GM12878 (cell line): Measurements from ENCODE around the gene CLSTN2. TPM values are rescaled to one million over a fixed set of nuclear protein-coding genes. Genes with fewer than 3 reads are reported as not detected.

Experiments
- ATAC-seq: fragments of 200-7000 bp; cut with Tn5 transposase; 3 replicates; pipeline ENCODE4 v1.9.1; 2020; ENCODE audit warnings: mild to moderate bottlenecking, moderate library complexity
- BruUV-seq: library from RNA; stranded (reverse); fragments of 400-500 nt; replicated peaks from 2 replicates; lab custom pipeline; 2021; lab: Mats Ljungman, UMichigan
- CTCF ChIA-PET: fragments of 300-600 bp; sonication (Branson Sonifier 250); formaldehyde crosslinking; extraction: SDS; loops from one replicate; lab custom pipeline; 2021; ENCODE audit warnings: inconsistent platforms; lab: Yijun Ruan, JAX
- POLR2A ChIA-PET: fragments of 350-600 bp; formaldehyde crosslinking; extraction: SDS; loops from one replicate; lab custom pipeline; 2021; ENCODE audit warnings: inconsistent platforms; lab: Charles Lee
- RAD21 ChIA-PET: fragments of 300-600 bp; sonication (Branson Sonifier 250); formaldehyde crosslinking; loops from one replicate; lab custom pipeline; 2023; ENCODE audit warnings: antibody characterized with exemption; ENCODE audit not compliant: unreplicated experiment; lab: Charles Lee
- SMC1A ChIA-PET: fragments of 300-600 bp; sonication (Branson Sonifier 250); formaldehyde crosslinking; loops from one replicate; lab custom pipeline; 2023; ENCODE audit not compliant: unreplicated experiment, uncharacterized antibody; lab: Charles Lee
- DNase-seq: peaks from one replicate; pipeline ENCODE4 v3.0.0-alpha.2; 2011; ENCODE audit warnings: low read depth, low spot score
- FAIRE-seq: peaks from 3 replicates; lab custom pipeline; 2011; peaks lifted over from hg19 to GRCh38; lab: Jason Lieb, UNC
- H2AFZ ChIP-seq: 2 replicates; pipeline ENCODE4 v1.6.0; 2011; ENCODE audit warnings: low read depth, low read length, control low read depth; ENCODE audit not compliant: control insufficient read depth
- H3K27ac ChIP-seq: 2 replicates; pipeline ENCODE4 v1.5.1; 2011; ENCODE audit warnings: control low read depth; ENCODE audit not compliant: control insufficient read depth, insufficient read depth
- H3K27me3 ChIP-seq, 2 experiments: replicated peaks in 1 of 2; 2 replicates each; pipeline versions ENCODE4 v1.6.0 to v1.6.1; 2011; ENCODE audit warnings: low read length in 1 of 2; ENCODE audit not compliant: control insufficient read depth in 2 of 2, insufficient read depth in 2 of 2
- H3K36me3 ChIP-seq, 2 experiments: 2 replicates each; pipeline ENCODE4 v1.5.1; 2011; ENCODE audit warnings: low read length in 1 of 2; ENCODE audit not compliant: control insufficient read depth in 2 of 2, insufficient read depth in 2 of 2
- H3K4me1 ChIP-seq: 2 replicates; pipeline ENCODE4 v1.6.1; 2011; ENCODE audit warnings: mild to moderate bottlenecking, low read length, moderate library complexity, mixed read lengths; ENCODE audit not compliant: control insufficient read depth, insufficient read depth
- H3K4me2 ChIP-seq: 2 replicates; pipeline ENCODE4 v1.6.0; 2011; ENCODE audit warnings: control low read depth; ENCODE audit not compliant: control insufficient read depth, insufficient read depth
- H3K4me3 ChIP-seq: fragments of 200-600 bp; sonication (generic); 2 replicates; pipeline ENCODE4 v1.5.1; 2016
- H3K79me2 ChIP-seq: 2 replicates; pipeline ENCODE4 v1.6.0; 2011; ENCODE audit warnings: low read length; ENCODE audit not compliant: control insufficient read depth, insufficient read depth
- H3K9ac ChIP-seq: 2 replicates; pipeline ENCODE4 v1.8.0; 2011; ENCODE audit warnings: low read length, control low read depth, mixed read lengths; ENCODE audit not compliant: control insufficient read depth, insufficient read depth
- H3K9me3 ChIP-seq: replicated peaks from 3 replicates; pipeline ENCODE4 v1.5.1; 2011; ENCODE audit warnings: mild to moderate bottlenecking, low read length; ENCODE audit not compliant: control insufficient read depth, insufficient read depth
- H4K20me1 ChIP-seq: 2 replicates; pipeline ENCODE4 v1.6.0; 2011; ENCODE audit not compliant: control insufficient read depth, insufficient read depth
- ASH2L ChIP-seq: fragments of 300-600, 200-600 bp; sonication (generic); IDR thresholded peaks from 2 replicates; pipeline ENCODE4 v1.6.1; 2017; ENCODE audit warnings: low read depth, mild to moderate bottlenecking, borderline replicate concordance
- BCL11A ChIP-seq: IDR thresholded peaks from 2 replicates; pipeline ENCODE4 v1.6.1; 2011; ENCODE audit warnings: low read depth, low read length
- BMI1 ChIP-seq: fragments of 450-650 bp; IDR thresholded peaks from 2 replicates; pipeline ENCODE4 v1.6.1; 2016; ENCODE audit warnings: mild to moderate bottlenecking, moderate library complexity, borderline replicate concordance
- GABPA ChIP-seq: IDR thresholded peaks from 2 replicates; pipeline ENCODE4 v1.6.1; 2014; ENCODE audit warnings: antibody characterized with exemption, low read depth, mild to moderate bottlenecking, inconsistent platforms
- HDAC6 ChIP-seq: fragments of 200-600 bp; sonication (generic); IDR thresholded peaks from one replicate; pipeline ENCODE4 v1.8.0; 2017; ENCODE audit warnings: antibody characterized with exemption; ENCODE audit not compliant: unreplicated experiment
- IKZF2 ChIP-seq, 2 experiments: fragments of 450-650 bp; IDR thresholded peaks; 2 replicates each; pipeline ENCODE4 v1.6.1; 2017; ENCODE audit warnings: mild to moderate bottlenecking in 2 of 2, moderate library complexity in 2 of 2
- KAT2A ChIP-seq: conservative IDR thresholded peaks from 2 replicates; pipeline ENCODE4 v1.6.1; 2011; ENCODE audit warnings: low read depth, low read length; ENCODE audit not compliant: control insufficient read depth
- KLF5 ChIP-seq: fragments of 450-650 bp; IDR thresholded peaks from 2 replicates; pipeline ENCODE4 v1.6.1; 2014; ENCODE audit warnings: mild to moderate bottlenecking; ENCODE audit not compliant: partially characterized antibody
- MTA3 ChIP-seq: IDR thresholded peaks from 2 replicates; pipeline ENCODE4 v1.6.1; 2012; ENCODE audit warnings: low read length, inconsistent platforms, borderline replicate concordance
- MXI1 ChIP-seq: fragments of 150-350 bp; IDR thresholded peaks from 2 replicates; pipeline ENCODE4 v1.6.1; 2011; ENCODE audit warnings: low read depth, mild to moderate bottlenecking, inconsistent platforms, low read length, improper control_type of control experiment
- NR2C1 ChIP-seq: fragments of 450-650 bp; IDR thresholded peaks from 2 replicates; pipeline ENCODE4 v1.6.1; 2017; ENCODE audit warnings: antibody characterized with exemption, mild to moderate bottlenecking, moderate library complexity
- POLR2AphosphoS2 ChIP-seq: IDR thresholded peaks from 2 replicates; pipeline ENCODE4 v1.6.1; 2011; ENCODE audit warnings: low read depth, mild to moderate bottlenecking, low read length, improper control_type of control experiment, moderate library complexity
- RAD21 ChIP-seq: IDR thresholded peaks from 2 replicates; pipeline ENCODE4 v1.6.1; 2011; ENCODE audit warnings: mild to moderate bottlenecking, low read depth, low read length, moderate library complexity; ENCODE audit not compliant: insufficient read depth
- RBBP5 ChIP-seq: fragments of 200-600 bp; sonication (generic); conservative IDR thresholded peaks from 2 replicates; pipeline ENCODE4 v1.6.1; 2016
- SRF ChIP-seq, 2 experiments: IDR thresholded peaks; 2 replicates each; pipeline ENCODE4 v1.6.1; 2011; ENCODE audit warnings: low read depth in 2 of 2, low read length in 2 of 2, mild to moderate bottlenecking in 1 of 2, moderate library complexity in 1 of 2
- TBL1XR1 ChIP-seq: IDR thresholded peaks from 2 replicates; pipeline ENCODE4 v1.6.1; 2012; ENCODE audit warnings: low read depth, low read length, improper control_type of control experiment
- TCF3 ChIP-seq: IDR thresholded peaks from 2 replicates; pipeline ENCODE4 v1.6.1; 2012; ENCODE audit warnings: low read depth, mild to moderate bottlenecking, low read length, borderline replicate concordance; ENCODE audit not compliant: insufficient read depth
- WRNIP1 ChIP-seq: IDR thresholded peaks from 2 replicates; pipeline ENCODE4 v1.6.1; 2011; ENCODE audit warnings: low read depth, low read length, improper control_type of control experiment, borderline replicate concordance
- WGBS: methylation state at CpG from one replicate; pipeline ENCODE4 v1.1.6; 2016; ENCODE audit warnings: low lambda C conversion rate; ENCODE audit not compliant: insufficient replicate concordance, insufficient coverage; ENCODE audit errors: missing lambda C conversion rate; 5-methylcytosine and 5-hydroxymethylcytosine counted together
- in situ Hi-C: fragments of 300-500 bp; cut with MboI; formaldehyde crosslinking; loops from 9 replicates; pipeline ENCODE4 v1.14.3; 2018; ENCODE audit warnings: mixed read lengths
- intact Hi-C: fragments of 100-400 bp; cut with micrococcal nuclease; formaldehyde crosslinking; loops from one replicate; pipeline ENCODE4 v1.14.2; 2022; ENCODE audit not compliant: unreplicated experiment
- polyA plus RNA-seq, 11 experiments: library from polyadenylated mRNA; depleted of rRNA in 4 of 11; unstranded in 6 of 11; stranded (reverse) in 5 of 11; fragments of >200 nt; fragmentation: Nextera tagmentation in 4 of 11; fragmentation: Illumina TruSeq in 1 of 11; extraction: Ambion mirVana in 4 of 11; extraction: Trizol in 1 of 11; gene quantifications; 1 replicate in 1 of 11; 2 replicates in 10 of 11; pipeline versions ENCODE4 v1.2.1 to v1.2.3, GENCODE V29; 2011 to 2016; ENCODE audit warnings: inconsistent platforms in 2 of 11, missing spikeins in 2 of 11, low read depth in 1 of 11
- total RNA-seq, 4 experiments: library from RNA; depleted of rRNA in 3 of 4; stranded (reverse); fragments of >200 nt in 3 of 4; fragmentation: Illumina TruSeq in 1 of 4; extraction: Trizol in 1 of 4; gene quantifications; 2 replicates each; pipeline versions ENCODE4 v1.2.1 to v1.2.3, GENCODE V29; 2013 to 2021
- TF ChIP-seq, protein P1 (sequence below): fragments of 450-650 bp; IDR thresholded peaks from 2 replicates; pipeline ENCODE4 v1.6.1; 2017; ENCODE audit warnings: mild to moderate bottlenecking

CLSTN2 gene
- total and polyA plus RNA-seq, 10 of the 15 experiments (the other 5 are each of a cell fraction or from before 2014, with no cell fraction given): under 0.01 to 0.10 (median under 0.01) TPM; not detected in 5

DNA sequence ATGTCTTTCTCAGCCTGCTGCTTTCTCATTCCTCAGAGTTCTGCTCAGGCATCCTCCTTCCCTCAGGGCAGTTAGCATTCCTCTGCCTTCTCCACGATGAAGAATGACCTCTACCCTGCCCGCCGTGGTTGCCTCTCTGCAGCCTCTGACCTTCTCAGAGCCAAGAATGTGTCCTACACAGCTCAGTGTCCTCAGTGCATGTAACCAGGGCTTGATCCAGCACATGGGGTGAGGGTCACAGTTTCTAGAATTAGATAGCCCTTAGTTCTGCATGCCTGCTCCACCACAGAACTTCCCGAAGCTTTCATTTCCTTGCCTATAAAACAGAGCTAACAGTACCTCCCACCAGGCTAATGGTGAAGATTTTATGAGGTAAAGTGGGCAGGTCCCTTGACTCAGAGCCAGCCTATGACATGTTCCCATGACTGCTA is 182.1 kb downstream of the CLSTN2 start:
- no peaks in the 10 kb centered on the region for H3K4me1 ChIP-seq
- FAIRE-seq: no peak
- ATAC-seq: no peak
- no peaks in the 10 kb centered on the region for H3K9me3 ChIP-seq
- H3K27me3 ChIP-seq: no peaks in the 10 kb centered on the region
- H3K79me2 ChIP-seq: no peaks in the 10 kb centered on the region
- no peak overlapping the region for H3K4me2 ChIP-seq
- BruUV-seq: no TSS peak
- no peak overlapping the region for H3K27ac ChIP-seq
- 15% methylated on average over 4 of the region's 4 CpGs for WGBS
- no peak for DNase-seq
- TF ChIP-seq BMI1: no peak
- no peak for TF ChIP-seq BCL11A
- TF ChIP-seq IKZF2 (IDR thresholded peaks at IDR 0.05): no peak
- no peak for TF ChIP-seq SRF (IDR thresholded peaks at IDR 0.05; ENCODE audit: low read depth in 2 of 2, low read length in 2 of 2)
- TF ChIP-seq, protein P1, sequence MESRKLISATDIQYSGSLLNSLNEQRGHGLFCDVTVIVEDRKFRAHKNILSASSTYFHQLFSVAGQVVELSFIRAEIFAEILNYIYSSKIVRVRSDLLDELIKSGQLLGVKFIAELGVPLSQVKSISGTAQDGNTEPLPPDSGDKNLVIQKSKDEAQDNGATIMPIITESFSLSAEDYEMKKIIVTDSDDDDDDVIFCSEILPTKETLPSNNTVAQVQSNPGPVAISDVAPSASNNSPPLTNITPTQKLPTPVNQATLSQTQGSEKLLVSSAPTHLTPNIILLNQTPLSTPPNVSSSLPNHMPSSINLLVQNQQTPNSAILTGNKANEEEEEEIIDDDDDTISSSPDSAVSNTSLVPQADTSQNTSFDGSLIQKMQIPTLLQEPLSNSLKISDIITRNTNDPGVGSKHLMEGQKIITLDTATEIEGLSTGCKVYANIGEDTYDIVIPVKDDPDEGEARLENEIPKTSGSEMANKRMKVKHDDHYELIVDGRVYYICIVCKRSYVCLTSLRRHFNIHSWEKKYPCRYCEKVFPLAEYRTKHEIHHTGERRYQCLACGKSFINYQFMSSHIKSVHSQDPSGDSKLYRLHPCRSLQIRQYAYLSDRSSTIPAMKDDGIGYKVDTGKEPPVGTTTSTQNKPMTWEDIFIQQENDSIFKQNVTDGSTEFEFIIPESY: no peak
- no peak for TF ChIP-seq RBBP5
- no peak overlapping the region for H3K9ac ChIP-seq
- H3K4me3 ChIP-seq: no peak overlapping the region
- RAD21 ChIA-PET: no interaction called here
- SMC1A ChIA-PET: no interaction called here
- intact Hi-C loops: no loop called here
- in situ Hi-C loops: no loop called here
- POLR2A ChIA-PET: no interaction called here
- no peaks in the 10 kb centered on the region for H4K20me1 ChIP-seq
- no peak overlapping the region for H2AFZ ChIP-seq
- CTCF ChIA-PET: interaction anchor here (0.6 to 0.7 kb wide), 2 partner anchors 179 to 200 kb away, joined by 3 to 4 read pairs; no protein-coding TSS in a partner anchor
- H3K36me3 ChIP-seq: no peaks in the 10 kb centered on the region

DNA sequence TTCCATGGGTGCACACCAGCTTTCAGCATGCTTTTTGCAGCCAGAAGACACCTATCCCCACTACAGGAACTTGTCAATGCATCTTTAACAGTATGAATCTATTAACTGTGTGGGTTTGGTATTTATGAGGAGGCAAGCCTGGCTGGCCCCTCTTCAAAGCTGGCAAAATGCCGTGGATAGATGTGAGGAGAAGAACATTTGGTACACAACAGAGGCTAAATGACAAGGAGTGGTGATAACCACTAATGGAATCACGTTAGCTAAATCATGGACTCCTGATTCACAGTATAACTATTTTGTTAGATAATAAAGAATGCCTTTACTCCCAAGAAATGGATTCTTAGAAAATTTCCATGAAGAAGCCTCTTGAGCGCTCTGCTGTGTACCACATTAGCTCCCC is 187.2 kb downstream of the CLSTN2 start:
- no peaks in the 10 kb centered on the region for H3K27me3 ChIP-seq
- no peak overlapping the region for H3K4me2 ChIP-seq
- no peak overlapping the region for H3K4me3 ChIP-seq
- no peaks in the 10 kb centered on the region for H3K79me2 ChIP-seq
- no peaks in the 10 kb centered on the region for H3K9me3 ChIP-seq
- ATAC-seq: no peak
- H3K4me1 ChIP-seq: no peaks in the 10 kb centered on the region
- ChIA-PET CTCF (no interaction called here), RAD21 (no interaction called here), POLR2A (no interaction called here), SMC1A (interaction anchor here (1.5 kb wide), 1 partner anchor 104 kb away, joined by 3 read pairs; no protein-coding TSS in a partner anchor)
- H3K36me3 ChIP-seq: no peaks in the 10 kb centered on the region
- FAIRE-seq: no peak
- no peak overlapping the region for H3K9ac ChIP-seq
- H3K27ac ChIP-seq: no peak overlapping the region
- WGBS: 16% methylated on average over 3 of the region's 3 CpGs
- DNase-seq: no peak
- no peak overlapping the region for H2AFZ ChIP-seq
- H4K20me1 ChIP-seq: no peaks in the 10 kb centered on the region
- intact Hi-C loops (no loop called here), in situ Hi-C loops (no loop called here)
- no TSS peak for BruUV-seq
- TF ChIP-seq GABPA (no peak), RAD21 (no peak), KAT2A (no peak), KLF5 (no peak), MXI1 (no peak), MTA3 (no peak), IKZF2 (IDR thresholded peaks at IDR 0.05) (no peak), POLR2AphosphoS2 (no peak), HDAC6 (no peak), WRNIP1 (no peak), NR2C1 (no peak), TBL1XR1 (no peak), ASH2L (no peak), TCF3 (no peak)
